GM12892 (cell line): ENCODE results near the gene DGAT2L6.

Experiments
- POLR2A ChIP-seq: IDR thresholded peaks from 2 replicates; pipeline ENCODE4 v1.6.1; 2011; ENCODE audit warnings: low read depth, low read length, control low read depth
- POLR2AphosphoS5 ChIP-seq: IDR thresholded peaks from 2 replicates; pipeline ENCODE4 v1.6.1; 2011; ENCODE audit warnings: low read depth, low read length, control low read depth
- TAF1 ChIP-seq: IDR thresholded peaks from 2 replicates; pipeline ENCODE4 v1.6.1; 2011; ENCODE audit warnings: low read depth, mild to moderate bottlenecking, control low read depth, low read length, borderline replicate concordance

GRCh38 chrX:70172221-70172620 lies 5.1 kb upstream of the DGAT2L6 start:
- TF ChIP-seq POLR2A (no peak), TAF1 (no peak), POLR2AphosphoS5 (no peak)
